Endothelial cell (in vitro differentiated cells): ENCODE results near the gene HTR1D. TPM values are rescaled to one million over a fixed set of nuclear protein-coding genes. Genes with fewer than 3 reads are reported as not detected.
A peak's percentile ranks its signal among the peaks of the same experiment; 100 is the strongest.

Experiments used
- DNase-seq: peaks from one replicate; pipeline ENCODE4 v3.0.0; 2021; ENCODE audit warnings: low spot score
- H3K27ac Mint-ChIP-seq: one replicate; pipeline ENCODE4 v1.8.0; 2021; ENCODE audit warnings: mixed read lengths, inconsistent platforms; ENCODE audit not compliant: unreplicated experiment
- H3K27me3 Mint-ChIP-seq: one replicate; pipeline ENCODE4 v1.8.0; 2021; ENCODE audit warnings: mild to moderate bottlenecking, moderate library complexity, mixed read lengths, inconsistent platforms; ENCODE audit not compliant: unreplicated experiment
- H3K36me3 Mint-ChIP-seq: one replicate; pipeline ENCODE4 v1.8.0; 2021; ENCODE audit warnings: mild to moderate bottlenecking, low read depth, mixed read lengths, inconsistent platforms; ENCODE audit not compliant: unreplicated experiment
- H3K4me1 Mint-ChIP-seq: one replicate; pipeline ENCODE4 v1.8.0; 2021; ENCODE audit warnings: mild to moderate bottlenecking, mixed read lengths, inconsistent platforms; ENCODE audit not compliant: unreplicated experiment
- H3K4me3 Mint-ChIP-seq: one replicate; pipeline ENCODE4 v1.8.0; 2021; ENCODE audit warnings: mild to moderate bottlenecking, mixed read lengths, inconsistent platforms; ENCODE audit not compliant: unreplicated experiment
- H3K9me3 Mint-ChIP-seq: one replicate; pipeline ENCODE4 v1.8.0; 2021; ENCODE audit warnings: mixed read lengths, inconsistent platforms; ENCODE audit not compliant: unreplicated experiment
- CTCF ChIP-seq: fragments of 200-600 bp; sonication (generic); IDR thresholded peaks from one replicate; pipeline ENCODE4 v1.5.0; 2021; ENCODE audit warnings: antibody characterized with exemption; ENCODE audit not compliant: unreplicated experiment
- total RNA-seq: library from RNA; stranded (reverse); fragmentation: NEBNext Ultra II Directional; extraction: Animal tissue kit (Norgen Biotek cat#: 25700); gene quantifications from one replicate; pipeline ENCODE4 v1.2.1, GENCODE V29; 2021; ENCODE audit not compliant: unreplicated experiment

The HTR1D gene
- total RNA-seq, 1 donor from 2014 or later = 0.54 TPM

GRCh38 chr1:23184212-23184934 lies 32.9 kb downstream of the HTR1D start:
- no peaks in the 10 kb centered on the region for H3K4me1 Mint-ChIP-seq
- H3K27me3 Mint-ChIP-seq = peaks cover 6% of the 10 kb centered on the region
- no peaks in the 10 kb centered on the region for H3K9me3 Mint-ChIP-seq
- no peaks in the 10 kb centered on the region for H3K36me3 Mint-ChIP-seq
- H3K27ac Mint-ChIP-seq = no peak overlapping the region
- peak; percentile 44 for DNase-seq
- peak overlapping the region; percentile 59 for H3K4me3 Mint-ChIP-seq
- TF ChIP-seq CTCF = peak; percentile 98

GRCh38 chr1:23179862-23180261 lies 37.4 kb downstream of the HTR1D start:
- Mint-ChIP-seq H3K27me3 (peaks cover 8% of the 10 kb centered on the region), H3K27ac (no peak overlapping the region), H3K9me3 (no peaks in the 10 kb centered on the region), H3K4me3 (no peak overlapping the region), H3K36me3 (no peaks in the 10 kb centered on the region), H3K4me1 (peaks cover 24% of the 10 kb centered on the region)
- no peak for DNase-seq
- no peak for TF ChIP-seq CTCF

GRCh38 chr1:23178950-23179349 lies 38.4 kb downstream of the HTR1D start:
- peaks cover 8% of the 10 kb centered on the region for H3K27me3 Mint-ChIP-seq
- TF ChIP-seq CTCF = peak; percentile 73
- peaks cover 24% of the 10 kb centered on the region for H3K4me1 Mint-ChIP-seq
- no peak overlapping the region for H3K4me3 Mint-ChIP-seq
- no peaks in the 10 kb centered on the region for H3K36me3 Mint-ChIP-seq
- peak; percentile 14 for DNase-seq
- H3K9me3 Mint-ChIP-seq = no peaks in the 10 kb centered on the region
- H3K27ac Mint-ChIP-seq = peak overlapping the region; percentile 81

- no peaks in the 10 kb centered on the region for H3K9me3 Mint-ChIP-seq
- DNase-seq = no peak
- H3K4me1 Mint-ChIP-seq = peaks cover 24% of the 10 kb centered on the region
- H3K36me3 Mint-ChIP-seq = no peaks in the 10 kb centered on the region
- peaks cover 7% of the 10 kb centered on the region for H3K27me3 Mint-ChIP-seq
- peak overlapping the region; percentile 81 for H3K27ac Mint-ChIP-seq
- TF ChIP-seq CTCF = no peak
- no peak overlapping the region for H3K4me3 Mint-ChIP-seq
Measured at GRCh38 chr1:23178414-23178813, 38.9 kb downstream of the HTR1D start.
